Tibial nerve (tissue), 4 donors: ENCODE data around the gene AP1G1.
"Not testable (repeated sequence)": the region's sequence is repeated elsewhere in the genome, so short reads cannot be mapped to it uniquely, and the experiment has no call there.

Source experiments
- CTCF ChIP-seq, 5 experiments: fragments of 200-600 bp in 3 of 5; fragments of 450-650 bp in 2 of 5; sonication (generic) in 3 of 5; IDR thresholded peaks; one replicate each; pipeline ENCODE4 v1.5.1; 2016 to 2019; ENCODE audit warnings: antibody characterized with exemption in 5 of 5, mild to moderate bottlenecking in 3 of 5, moderate library complexity in 2 of 5
- EP300 ChIP-seq, 2 donors: sonication (generic); formaldehyde crosslinking; IDR thresholded peaks; one replicate each; pipeline ENCODE4 v1.6.1; 2017; ENCODE audit warnings: antibody characterized with exemption in 2 of 2, mild to moderate bottlenecking in 1 of 2
- POLR2A ChIP-seq, 2 donors: fragments of 450-650 bp; IDR thresholded peaks; one replicate each; pipeline ENCODE4 v1.6.1; 2017; ENCODE audit warnings: antibody characterized with exemption in 2 of 2, mild to moderate bottlenecking in 2 of 2, moderate library complexity in 2 of 2

- not testable (repeated sequence) for TF ChIP-seq CTCF, EP300, POLR2A (IDR thresholded peaks at IDR 0.05)
These were observed 23.5 kb downstream of the AP1G1 start for GRCh38 chr16:71785143-71785542.
